GM19238 (cell line): ENCODE data around the gene LHFPL6.

Experiments used
- DNase-seq: peaks from one replicate; pipeline ENCODE4 v3.0.0; 2011; ENCODE audit warnings: low spot score; ENCODE audit not compliant: insufficient read length

LHFPL6 gene

DNA sequence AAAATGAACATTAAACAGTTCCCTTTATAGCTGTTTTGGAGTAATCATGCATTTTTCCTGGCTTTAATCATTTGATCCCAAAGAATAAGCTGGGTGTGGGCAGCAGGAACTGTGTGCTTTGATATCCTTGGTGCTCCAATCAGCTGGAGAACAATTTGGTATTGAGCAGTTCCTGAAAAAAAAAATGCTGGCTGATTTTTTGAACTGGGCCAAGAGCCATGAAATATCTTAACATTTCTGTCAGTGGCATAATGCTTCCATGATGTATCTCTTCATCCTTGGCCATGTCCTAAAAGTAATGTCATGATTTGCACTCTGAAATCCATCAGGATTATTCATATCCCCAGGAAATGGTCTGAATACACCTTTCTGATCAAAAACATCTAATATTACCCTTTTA is 134.7 kb downstream of the LHFPL6 start:
- DNase-seq = no peak

DNA sequence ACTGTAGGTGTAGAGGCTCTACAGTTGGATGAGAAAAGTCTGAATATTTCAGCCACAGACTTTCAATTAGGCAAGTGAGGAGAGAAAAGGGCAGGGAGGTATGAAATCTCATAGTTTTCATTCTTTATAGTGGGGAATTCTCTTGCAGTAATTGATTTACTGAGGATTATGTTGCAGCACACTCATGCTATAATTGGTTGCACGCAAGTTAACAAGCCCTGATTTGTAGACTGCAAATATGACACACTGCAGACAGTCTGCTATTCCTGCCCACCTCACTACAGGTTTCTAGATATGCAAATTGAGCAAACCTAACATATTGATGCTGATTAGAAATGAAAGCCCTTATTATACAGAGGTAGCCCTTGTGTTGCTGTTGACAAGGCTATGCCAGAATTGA is 139.4 kb downstream of the LHFPL6 start:
- DNase-seq = no peak

DNA sequence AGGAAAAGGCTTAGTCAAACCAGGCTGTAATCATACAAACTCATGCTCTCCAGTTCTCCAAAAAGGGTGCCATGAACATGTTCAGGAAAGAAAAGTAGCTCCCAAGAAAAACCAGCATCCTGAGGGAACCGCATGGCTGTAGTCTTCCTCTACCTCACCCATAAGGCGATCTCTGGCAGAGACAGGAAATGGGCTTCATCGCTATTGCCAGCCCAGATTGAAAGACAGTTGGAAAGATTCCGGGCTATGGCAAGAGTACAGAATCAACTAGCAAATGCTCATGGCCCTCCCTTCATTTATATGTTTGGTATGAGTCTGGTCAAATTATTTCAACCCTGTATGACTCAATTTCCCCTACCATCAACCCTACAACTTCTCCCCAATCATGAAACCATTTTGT is 140.1 kb downstream of the LHFPL6 start:
- DNase-seq = no peak

DNA sequence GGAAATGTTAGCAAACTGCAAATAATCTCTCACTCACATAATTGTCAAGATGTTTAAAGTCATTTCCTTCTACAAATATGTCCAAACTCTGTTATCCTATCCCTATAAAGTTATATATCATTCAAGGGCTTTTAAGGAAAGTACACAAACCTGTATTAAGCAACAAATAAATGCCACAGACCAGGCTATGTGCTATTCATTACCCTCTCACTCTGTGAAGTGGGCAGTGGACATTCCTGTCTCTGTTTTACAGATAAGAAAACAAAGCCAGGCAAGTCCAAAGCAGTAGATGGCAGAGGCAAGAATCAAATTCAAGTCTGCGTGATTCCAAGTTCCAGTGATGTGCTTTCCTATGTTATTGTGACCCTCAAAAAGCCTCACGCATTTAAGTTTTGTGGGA is 140.6 kb downstream of the LHFPL6 start:
- no peak for DNase-seq

DNA sequence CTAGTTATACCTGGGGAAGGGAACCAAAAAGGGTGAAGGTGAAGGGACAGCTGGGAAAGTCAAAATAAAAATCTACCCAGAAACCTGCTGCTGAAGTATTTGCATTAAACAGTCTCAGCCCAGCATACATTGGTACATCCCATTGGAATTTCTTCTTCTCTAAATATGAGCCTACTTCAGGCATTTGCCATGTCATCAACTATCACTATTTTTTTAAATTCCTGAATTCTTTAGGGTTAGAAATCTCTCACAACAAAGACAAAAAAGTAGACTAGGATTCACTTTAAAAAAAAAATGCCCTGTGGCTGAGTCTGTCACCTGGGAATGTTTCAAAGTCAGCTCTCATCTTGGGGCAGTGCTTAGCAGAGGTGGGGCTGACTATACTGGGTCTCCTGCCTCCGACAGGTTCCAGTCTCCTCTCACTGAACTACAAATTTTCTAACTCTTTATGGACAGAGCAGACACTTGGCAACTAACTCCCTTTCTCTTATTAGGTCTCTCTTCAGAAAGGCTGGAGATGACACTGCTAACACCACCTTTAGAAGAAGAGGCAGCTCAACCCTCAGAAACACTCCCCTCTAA is 141.2 kb downstream of the LHFPL6 start:
- no peak for DNase-seq

DNA sequence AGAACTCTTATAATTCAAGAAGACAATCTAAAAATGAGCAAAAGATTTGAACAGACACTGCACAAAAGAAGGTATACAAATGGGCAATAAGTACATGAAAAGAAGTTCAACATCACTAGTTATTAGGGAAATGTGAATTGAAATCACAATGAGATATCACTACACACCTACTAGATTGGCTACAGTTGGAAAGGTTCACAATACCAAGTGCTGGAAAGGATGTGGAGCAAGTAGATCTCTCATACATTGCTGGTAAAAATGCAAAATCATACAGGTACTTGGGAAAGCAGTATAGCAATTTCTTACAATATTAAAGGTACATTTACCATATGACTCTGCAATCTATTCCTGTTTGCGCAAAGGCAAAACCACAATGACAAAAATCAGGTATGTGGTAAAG is 145.7 kb downstream of the LHFPL6 start:
- DNase-seq = no peak

DNA sequence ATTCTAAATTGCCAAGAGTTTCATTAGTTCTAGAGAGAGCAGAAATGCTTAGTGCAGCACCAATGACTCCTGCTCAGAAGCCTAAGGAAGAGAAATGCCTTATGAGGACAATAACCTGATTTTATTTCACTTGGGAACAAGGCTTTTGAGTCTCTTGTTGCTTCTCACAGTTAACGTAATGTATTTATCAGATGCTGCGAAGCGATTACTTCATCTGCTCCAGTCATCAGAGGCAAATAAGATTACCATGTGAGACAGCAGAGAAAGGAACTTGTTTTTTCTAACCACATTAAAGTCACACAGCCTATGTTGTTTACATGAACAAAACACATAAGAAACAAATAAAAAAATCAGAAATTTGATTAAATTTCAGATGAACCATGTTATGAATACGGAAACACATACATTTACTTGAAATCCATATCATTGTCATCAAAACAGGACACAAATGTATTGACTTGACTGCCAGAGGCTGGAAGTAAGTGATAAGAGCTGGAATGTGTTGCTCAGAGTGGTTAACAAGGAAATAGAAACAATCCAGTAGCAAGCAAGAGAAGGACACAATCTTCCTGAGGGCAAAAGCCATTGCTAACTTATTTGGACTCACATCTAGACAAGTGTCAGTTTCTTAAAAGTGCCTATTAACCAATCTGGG is 147.3 kb downstream of the LHFPL6 start:
- no peak for DNase-seq

DNA sequence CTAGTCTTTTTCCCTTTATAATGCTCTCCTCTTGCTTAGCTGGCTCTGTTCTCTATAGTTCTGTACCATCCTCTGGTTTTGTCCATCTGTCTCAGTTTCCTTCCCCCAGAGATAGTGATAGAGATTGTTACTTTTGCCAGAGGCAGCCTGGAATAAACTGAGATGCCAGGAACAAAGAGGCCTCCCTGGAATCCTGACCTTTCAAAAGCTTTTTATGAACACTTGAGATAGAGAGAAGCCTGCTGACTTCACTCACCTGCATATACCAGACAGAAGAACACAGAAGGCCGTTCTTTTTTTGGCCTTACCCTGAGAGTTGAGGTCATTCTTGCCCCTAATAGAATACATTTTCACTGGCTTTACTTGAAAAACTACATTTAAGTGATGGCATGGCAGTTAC is 150.2 kb downstream of the LHFPL6 start:
- DNase-seq = no peak

DNA sequence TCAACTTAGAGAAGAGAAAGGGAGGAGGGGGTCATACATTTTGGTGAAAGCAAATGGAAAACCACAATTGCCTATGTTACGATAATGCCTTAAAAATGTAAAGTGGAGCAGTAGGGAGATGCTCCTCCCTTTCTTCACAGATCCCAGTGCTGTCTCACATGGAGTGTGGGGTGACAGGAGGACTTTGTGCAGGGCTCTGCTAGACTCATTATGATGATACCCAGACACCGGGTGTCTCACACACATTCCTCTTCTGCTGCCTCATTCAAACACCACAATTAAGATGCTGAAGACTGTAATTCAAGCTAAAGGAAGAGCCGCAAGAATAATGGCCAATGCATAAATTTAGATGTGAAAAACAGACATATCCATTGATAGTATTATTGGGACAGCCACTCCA is 150.6 kb downstream of the LHFPL6 start:
- no peak for DNase-seq

DNA sequence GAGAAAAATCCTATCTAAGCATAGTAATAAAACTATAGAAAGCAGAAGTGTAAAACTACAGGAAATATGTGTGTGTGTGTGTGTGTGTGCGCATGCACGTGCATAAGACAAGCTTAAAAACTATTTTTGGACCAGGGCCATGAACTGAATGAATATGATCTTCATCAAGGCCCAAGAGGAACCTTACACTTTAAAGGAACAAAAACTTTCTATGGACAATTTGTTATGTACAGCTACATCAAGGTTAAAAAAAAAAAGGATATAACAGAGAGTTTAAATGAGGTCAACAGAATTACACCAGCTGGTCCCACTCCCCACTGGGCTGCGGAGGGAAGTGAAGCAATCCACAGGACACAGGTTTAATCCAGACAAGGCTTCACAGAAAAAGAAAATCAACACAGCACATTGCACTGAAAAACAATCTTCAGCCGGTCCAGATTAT is 151.1 kb downstream of the LHFPL6 start:
- no peak for DNase-seq

DNA sequence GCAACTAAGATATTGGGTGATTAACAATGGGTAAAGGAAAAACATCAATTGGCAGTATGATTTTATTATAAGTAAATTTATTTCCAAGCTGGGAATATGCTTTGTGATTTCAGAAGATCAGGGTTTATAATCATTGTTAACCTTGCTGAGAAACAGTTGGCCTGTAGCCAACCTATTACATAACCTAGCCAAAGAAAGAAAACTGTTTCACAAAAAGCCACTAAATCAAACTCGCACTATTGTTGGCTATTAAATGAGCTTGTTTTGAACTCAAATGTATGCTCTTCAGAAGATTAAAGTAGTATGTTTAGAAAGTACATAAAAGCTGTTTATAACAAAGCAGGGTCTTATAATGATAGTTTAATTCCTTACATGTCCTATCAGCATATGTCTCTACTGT is 151.7 kb downstream of the LHFPL6 start:
- DNase-seq = no peak

DNA sequence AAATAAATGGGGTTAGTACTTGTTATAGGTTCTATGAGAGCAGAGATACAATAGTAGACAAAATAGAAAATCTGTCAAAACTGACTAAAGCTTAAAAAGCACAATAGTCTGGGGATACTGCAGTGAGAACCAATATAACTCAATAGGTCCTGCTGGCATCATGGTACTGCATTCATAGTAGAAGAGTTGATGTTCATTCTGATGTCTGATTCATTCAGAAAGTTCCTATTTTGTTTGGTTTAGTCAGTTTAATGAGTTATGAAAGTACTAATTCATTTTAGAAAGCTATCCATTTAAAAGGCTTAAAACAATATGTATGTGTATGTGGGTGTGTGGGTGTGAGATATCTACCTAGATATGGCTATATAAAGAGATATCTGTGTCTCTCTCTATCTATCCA is 152.8 kb downstream of the LHFPL6 start:
- no peak for DNase-seq

DNA sequence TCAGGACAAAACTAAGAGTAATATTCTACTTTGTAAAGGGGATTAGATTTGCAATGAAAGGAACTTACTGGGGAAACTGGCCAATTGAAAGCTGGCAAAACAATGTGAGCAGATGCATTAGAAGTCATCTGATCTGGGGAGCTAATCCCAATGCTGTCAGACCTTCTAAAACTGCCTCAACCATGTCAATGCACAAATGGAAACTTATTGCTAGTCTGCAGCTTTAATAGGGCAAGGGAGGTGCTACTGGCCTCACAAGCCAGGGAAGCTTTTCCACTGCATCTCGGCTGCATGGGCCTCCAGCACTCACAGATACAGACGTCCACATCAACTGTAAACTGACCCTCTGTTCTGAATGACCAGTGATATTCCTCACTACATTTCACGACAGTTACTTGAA is 154.2 kb downstream of the LHFPL6 start:
- no peak for DNase-seq

DNA sequence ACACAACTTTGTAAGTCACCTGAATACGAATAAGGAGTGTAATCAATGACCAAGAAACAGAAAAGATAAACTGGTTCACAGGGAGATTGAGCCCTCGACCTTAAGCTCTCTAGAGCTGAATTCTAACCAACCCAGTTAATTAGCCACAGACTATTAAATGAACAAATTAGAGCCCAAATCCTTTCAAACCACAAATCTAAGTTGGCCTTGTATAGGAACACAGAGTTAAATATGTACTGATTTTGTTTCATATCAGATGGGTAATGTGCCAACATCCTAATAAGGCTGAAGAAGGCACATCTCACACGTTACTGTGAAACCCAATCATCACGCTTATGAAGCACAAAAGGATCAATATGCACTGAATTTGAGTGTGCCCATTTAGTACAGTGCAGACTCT is 156.1 kb downstream of the LHFPL6 start:
- DNase-seq = no peak

DNA sequence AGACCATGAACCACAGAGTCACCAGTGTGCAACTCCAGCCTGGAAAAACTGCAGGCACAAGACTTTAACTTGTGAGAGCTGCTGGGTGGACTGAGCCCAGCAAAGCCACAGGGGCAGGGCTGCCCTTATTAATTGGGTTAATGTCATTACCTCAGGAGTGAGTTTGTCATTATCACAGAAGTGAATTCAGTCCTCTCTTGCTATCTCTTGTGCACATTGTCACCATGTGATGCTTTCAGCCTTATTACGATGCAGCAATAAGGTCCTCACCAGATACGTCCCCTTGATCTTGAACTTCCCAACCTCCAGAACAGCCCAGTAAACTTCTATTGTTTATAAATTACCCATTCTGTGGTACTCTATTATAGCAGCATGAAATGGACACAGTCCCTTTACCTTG is 158.1 kb downstream of the LHFPL6 start:
- no peak for DNase-seq

DNA sequence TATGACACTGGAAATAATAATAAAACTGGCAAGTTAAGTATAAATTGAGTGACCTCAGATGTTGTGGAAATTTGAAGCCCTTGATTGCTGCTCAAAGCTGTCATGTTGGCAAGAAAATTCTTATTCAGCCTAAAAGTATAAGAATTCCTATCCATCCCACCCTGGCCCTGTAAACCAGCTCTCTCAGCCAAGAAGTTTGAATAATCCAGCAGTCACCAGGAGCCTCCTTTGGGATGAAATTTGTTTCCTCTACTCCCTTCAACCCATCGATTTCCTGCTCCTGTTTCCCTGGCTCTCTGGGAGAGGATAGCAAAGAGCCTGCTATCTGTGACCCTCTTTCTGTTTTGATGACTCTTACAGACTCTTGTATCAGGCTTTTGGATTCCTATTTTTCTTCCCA is 169.3 kb downstream of the LHFPL6 start:
- no peak for DNase-seq

DNA sequence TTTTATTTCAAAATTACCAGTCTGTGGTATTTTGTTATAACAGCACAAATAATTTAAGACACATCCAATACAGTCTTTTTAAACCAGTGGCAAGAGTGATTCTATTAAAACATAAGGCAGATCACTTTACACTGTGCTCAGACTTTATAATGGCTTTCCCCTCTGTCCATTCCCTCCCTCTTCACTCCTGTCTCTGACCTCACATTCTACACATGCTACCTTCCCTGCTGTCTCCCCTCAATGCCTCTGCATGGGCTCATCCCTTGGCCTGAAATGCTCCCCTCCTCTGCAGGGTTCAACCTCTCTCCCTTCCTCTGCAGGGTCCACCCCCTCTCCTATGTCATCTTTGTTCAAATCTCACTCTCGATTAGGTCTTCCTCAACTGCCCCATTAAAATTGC is 170.8 kb downstream of the LHFPL6 start:
- DNase-seq = no peak

DNA sequence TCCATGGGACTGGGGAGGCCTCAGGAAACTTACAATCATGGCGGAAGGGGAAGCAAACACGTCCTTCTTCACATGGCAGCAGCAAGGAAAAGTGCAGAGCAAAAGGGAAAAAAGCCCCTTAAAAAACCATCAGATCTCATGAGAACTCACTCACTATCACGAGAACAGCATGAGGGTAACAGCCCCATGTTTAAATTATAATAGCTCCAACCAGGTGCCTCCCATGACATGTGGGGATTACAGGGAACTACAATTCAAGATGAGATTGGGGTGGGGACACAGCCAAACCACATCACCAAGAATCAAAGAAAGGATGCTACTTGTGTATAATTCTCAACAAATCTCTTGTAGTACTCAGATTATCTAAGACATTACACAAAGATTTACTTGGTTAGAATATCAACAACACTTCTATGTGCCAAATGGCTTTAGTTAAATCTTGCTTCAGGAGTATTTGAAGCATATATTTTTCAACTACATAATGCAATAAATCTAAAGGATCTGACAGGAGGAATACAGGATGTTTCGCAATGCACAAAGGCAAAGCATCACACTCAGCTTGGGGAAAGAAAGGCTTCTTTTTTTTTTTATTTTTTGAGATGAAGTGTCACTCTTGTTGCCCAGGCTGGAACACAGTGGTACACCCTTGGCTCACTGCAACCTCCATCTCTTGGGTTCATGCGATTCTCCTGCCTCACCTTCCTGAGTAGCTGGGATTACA is 180.0 kb downstream of the LHFPL6 start:
- no peak for DNase-seq

DNA sequence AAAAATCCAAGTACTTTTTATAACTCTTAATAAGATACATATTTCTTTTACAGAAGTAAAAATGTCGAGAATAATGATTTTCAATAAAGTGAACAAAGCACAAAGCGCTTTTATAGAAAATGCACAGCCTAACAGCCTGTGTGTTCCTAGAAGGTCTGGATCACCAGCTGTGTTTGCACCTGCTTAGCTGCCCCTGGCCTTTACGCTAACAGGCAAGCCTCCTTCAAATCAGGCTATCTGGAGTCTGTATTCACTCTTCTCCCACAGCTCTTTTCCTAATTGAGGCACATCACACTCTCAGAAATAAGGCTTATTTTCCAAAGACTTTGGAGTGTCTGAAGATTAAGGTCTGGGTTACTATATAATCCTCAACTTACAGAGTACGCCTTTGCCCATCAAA is 183.1 kb downstream of the LHFPL6 start:
- DNase-seq = no peak

DNA sequence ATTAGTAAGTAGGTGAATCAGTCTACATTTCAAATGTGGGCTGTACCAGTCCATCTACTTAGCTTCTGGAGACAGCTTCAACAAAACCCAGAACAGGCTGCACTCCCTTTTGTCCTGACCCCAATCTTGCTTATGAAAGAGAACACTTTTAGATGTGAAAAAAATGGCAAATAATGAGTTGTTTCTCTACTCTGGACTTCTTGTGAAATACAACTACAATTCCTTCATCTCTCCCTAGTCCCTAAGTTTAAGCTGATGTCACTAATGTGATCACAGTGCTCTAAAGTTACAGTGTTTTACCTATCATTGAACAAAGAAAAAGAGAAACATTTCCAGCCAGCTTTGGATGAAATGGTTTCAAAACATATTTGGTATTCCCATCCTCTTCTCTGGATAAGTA is 183.9 kb downstream of the LHFPL6 start:
- no peak for DNase-seq

DNA sequence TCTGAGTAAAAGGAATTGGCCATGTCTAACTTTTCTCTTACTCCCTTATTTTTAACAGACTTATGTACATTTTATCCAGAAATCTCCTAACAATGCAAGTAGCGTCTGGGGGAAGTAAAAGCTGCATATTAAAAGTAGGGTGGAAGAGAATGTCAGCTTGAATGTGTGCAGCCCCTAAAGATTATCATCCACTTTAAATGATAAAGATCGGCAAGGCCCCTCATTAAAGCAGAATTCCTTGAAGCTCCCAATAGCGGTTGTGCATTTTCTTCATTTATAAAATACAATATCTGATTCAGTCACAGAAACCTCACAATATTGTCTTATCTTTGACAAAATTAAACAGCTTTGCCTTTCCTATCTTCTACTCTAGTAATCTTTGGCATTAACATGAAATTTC is 184.6 kb downstream of the LHFPL6 start:
- DNase-seq = no peak

DNA sequence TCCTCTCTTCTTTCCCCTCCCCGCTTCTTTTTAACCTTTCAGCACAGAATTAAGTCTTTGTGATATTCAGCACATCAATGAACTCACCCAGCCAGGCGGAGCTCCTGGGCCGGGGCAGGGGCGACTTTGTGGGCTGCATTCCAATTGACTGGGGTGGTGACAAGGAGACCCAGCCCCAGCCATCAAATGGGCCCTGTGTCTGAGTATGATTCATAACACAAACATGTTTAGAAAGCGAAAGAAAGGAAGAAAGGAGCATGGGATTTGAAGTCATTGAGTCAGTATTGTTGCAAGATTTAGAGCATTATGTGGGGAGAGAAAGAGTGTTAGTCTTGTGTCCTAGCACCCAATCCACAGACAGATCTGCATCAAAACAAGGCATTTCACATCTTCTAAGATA is 185.3 kb downstream of the LHFPL6 start:
- DNase-seq = no peak

DNA sequence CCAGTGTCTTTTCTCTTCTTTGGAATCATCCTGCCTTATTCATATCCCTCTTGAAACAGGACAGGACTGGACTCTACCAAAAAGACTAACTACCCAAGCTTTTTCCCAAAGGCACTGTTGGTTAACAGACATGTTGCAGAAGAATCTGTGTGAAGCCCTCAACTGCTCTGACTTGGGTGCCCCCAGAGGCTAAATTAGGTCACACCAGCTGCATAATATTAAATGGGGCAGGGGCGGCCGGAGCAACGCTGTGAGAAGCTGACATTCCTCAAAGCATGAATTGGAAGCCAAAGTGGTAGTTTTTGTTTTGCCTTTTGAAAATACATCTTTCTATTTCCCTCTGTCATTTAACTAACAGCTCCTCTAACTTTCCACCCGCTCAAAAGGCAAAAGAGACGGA is 185.9 kb downstream of the LHFPL6 start:
- DNase-seq = no peak
